SU-DHL-6 (cell line): Measurements from ENCODE around the gene ARFGAP3.

Experiments used
- H2AFZ ChIP-seq: fragments of 200-600 bp; sonication (generic); 2 replicates; pipeline ENCODE4 v1.6.1; 2014; ENCODE audit warnings: low read depth, mild to moderate bottlenecking, moderate library complexity, mixed read lengths, antibody characterized with exemption, low read length; ENCODE audit not compliant: severe bottlenecking
- H3F3A ChIP-seq: fragments of 200-600 bp; shearing (Covaris generic); 2 replicates; pipeline ENCODE4 v1.6.0; 2016; ENCODE audit warnings: antibody characterized with exemption, mild to moderate bottlenecking; ENCODE audit not compliant: insufficient read depth
- H3K27ac ChIP-seq: fragments of 200-600 bp; sonication (generic); 2 replicates; pipeline ENCODE4 v1.5.1; 2016; ENCODE audit warnings: low read depth, mild to moderate bottlenecking, low read length, moderate library complexity, mixed read lengths
- H3K27me3 ChIP-seq: fragments of 200-600 bp; sonication (generic), shearing (Covaris generic); 2 replicates; pipeline ENCODE4 v1.6.0; 2014; ENCODE audit warnings: mild to moderate bottlenecking, low read length
- H3K36me3 ChIP-seq: fragments of 200-600 bp; sonication (generic); 2 replicates; pipeline ENCODE4 v1.6.1; 2014; ENCODE audit warnings: mild to moderate bottlenecking, low read length, mixed read lengths
- H3K4me2 ChIP-seq: fragments of 300-600, 200-600 bp; shearing (Covaris generic), sonication (generic); 2 replicates; pipeline ENCODE4 v1.6.0; 2014; ENCODE audit warnings: low read length, low read depth, mild to moderate bottlenecking; ENCODE audit not compliant: poor library complexity, severe bottlenecking
- H3K4me3 ChIP-seq: fragments of 200-600 bp; sonication (generic); 2 replicates; pipeline ENCODE4 v1.5.1; 2014; ENCODE audit warnings: antibody characterized with exemption, low read length, mild to moderate bottlenecking, mixed read lengths; ENCODE audit not compliant: insufficient read depth, poor library complexity, severe bottlenecking
- H3K79me2 ChIP-seq: fragments of 200-600 bp; sonication (generic); 2 replicates; pipeline ENCODE4 v1.6.1; 2014; ENCODE audit warnings: mild to moderate bottlenecking, low read length, moderate library complexity; ENCODE audit not compliant: insufficient read depth
- H3K9ac ChIP-seq: fragments of 200-600 bp; sonication (generic); 2 replicates; pipeline ENCODE4 v1.7.0; 2014; ENCODE audit warnings: mild to moderate bottlenecking, low read length
- H3K9me2 ChIP-seq: fragments of 200-600 bp; sonication (generic); replicated peaks from 2 replicates; pipeline ENCODE4 v1.6.1; 2014; ENCODE audit warnings: low read length; ENCODE audit not compliant: insufficient read depth
- H3K9me3 ChIP-seq: fragments of 200-600 bp; sonication (generic); 2 replicates; pipeline ENCODE4 v1.6.1; 2014; ENCODE audit warnings: low read length, mixed read lengths; ENCODE audit not compliant: insufficient read depth
- H4K20me1 ChIP-seq: fragments of 200-600 bp; sonication (generic); 2 replicates; pipeline ENCODE4 v1.6.1; 2014; ENCODE audit warnings: low read depth, mild to moderate bottlenecking, antibody characterized with exemption, low read length, moderate library complexity, mixed read lengths
- EZH2phosphoT487 ChIP-seq: fragments of 200-600 bp; sonication (generic), shearing (Covaris generic); conservative IDR thresholded peaks from 2 replicates; pipeline ENCODE4 v1.6.1; 2018; ENCODE audit warnings: mild to moderate bottlenecking, antibody characterized with exemption, low read length, moderate library complexity, mixed read lengths
- TF ChIP-seq, protein P1 (sequence below): fragments of 200-600 bp; sonication (generic); IDR thresholded peaks from one replicate; pipeline ENCODE4 v1.5.1; 2017; ENCODE audit warnings: antibody characterized with exemption, mild to moderate bottlenecking, low read length, moderate library complexity; ENCODE audit not compliant: insufficient read depth, poor library complexity, severe bottlenecking

Gene ARFGAP3

DNA sequence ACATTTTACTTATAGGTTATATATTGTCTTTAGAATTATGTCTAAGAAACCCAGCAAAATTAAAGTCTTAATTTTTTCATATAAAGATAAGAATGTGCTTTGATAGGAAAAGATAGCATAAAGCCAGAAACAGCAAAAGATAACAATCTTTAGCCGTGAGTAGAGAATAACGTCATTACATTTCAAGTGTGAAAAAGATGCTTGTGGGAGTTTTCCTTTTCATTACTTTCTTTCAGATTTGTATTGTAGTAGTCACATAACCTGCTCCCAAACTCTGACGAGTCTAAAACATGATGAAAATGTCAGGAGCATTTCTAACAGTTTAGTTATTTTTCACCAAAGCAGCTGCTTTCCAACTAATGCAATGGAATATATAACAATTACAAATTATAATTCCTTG lies 31.3 kb downstream of the ARFGAP3 start:
- no peaks in the 10 kb centered on the region; the same call in 1 of the 2 replicates for H3K36me3 ChIP-seq
- no peak overlapping the region for H3K27ac ChIP-seq
- no peak overlapping the region for H3K9ac ChIP-seq

GRCh38 chr22:42821386-42821785 lies 35.7 kb downstream of the ARFGAP3 start:
- Histone ChIP-seq H3K79me2 (no peaks in the 10 kb centered on the region), H2AFZ (no peak overlapping the region), H3K27me3 (no peaks in the 10 kb centered on the region), H4K20me1 (no peaks in the 10 kb centered on the region), H3F3A (no peaks in the 10 kb centered on the region), H3K36me3 (no peaks in the 10 kb centered on the region; the same call in 1 of the 2 replicates), H3K9me2 (no peaks in the 10 kb centered on the region), H3K9ac (no peak overlapping the region), H3K4me2 (no peak overlapping the region), H3K4me3 (no peak overlapping the region), H3K9me3 (no peaks in the 10 kb centered on the region), H3K27ac (no peak overlapping the region)
- no peak for TF ChIP-seq EZH2phosphoT487

More for the DNA sequence above, 31.3 kb downstream of the ARFGAP3 start:
- TF ChIP-seq EZH2phosphoT487, result no peak
- TF ChIP-seq, protein P1, sequence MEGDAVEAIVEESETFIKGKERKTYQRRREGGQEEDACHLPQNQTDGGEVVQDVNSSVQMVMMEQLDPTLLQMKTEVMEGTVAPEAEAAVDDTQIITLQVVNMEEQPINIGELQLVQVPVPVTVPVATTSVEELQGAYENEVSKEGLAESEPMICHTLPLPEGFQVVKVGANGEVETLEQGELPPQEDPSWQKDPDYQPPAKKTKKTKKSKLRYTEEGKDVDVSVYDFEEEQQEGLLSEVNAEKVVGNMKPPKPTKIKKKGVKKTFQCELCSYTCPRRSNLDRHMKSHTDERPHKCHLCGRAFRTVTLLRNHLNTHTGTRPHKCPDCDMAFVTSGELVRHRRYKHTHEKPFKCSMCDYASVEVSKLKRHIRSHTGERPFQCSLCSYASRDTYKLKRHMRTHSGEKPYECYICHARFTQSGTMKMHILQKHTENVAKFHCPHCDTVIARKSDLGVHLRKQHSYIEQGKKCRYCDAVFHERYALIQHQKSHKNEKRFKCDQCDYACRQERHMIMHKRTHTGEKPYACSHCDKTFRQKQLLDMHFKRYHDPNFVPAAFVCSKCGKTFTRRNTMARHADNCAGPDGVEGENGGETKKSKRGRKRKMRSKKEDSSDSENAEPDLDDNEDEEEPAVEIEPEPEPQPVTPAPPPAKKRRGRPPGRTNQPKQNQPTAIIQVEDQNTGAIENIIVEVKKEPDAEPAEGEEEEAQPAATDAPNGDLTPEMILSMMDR, result no peak
- no peak overlapping the region for H2AFZ ChIP-seq
- no peaks in the 10 kb centered on the region for H3K27me3 ChIP-seq
- H4K20me1 ChIP-seq, result no peaks in the 10 kb centered on the region
- no peaks in the 10 kb centered on the region for H3K9me3 ChIP-seq
- H3K4me3 ChIP-seq, result no peak overlapping the region
- no peaks in the 10 kb centered on the region for H3F3A ChIP-seq
- H3K4me2 ChIP-seq, result no peak overlapping the region
- no peaks in the 10 kb centered on the region for H3K9me2 ChIP-seq
- H3K79me2 ChIP-seq, result no peaks in the 10 kb centered on the region

GRCh38 chr22:42820045-42820763 lies 36.9 kb downstream of the ARFGAP3 start:
- H3K9ac ChIP-seq, result no peak overlapping the region
- H3K79me2 ChIP-seq, result no peaks in the 10 kb centered on the region
- no peak overlapping the region for H3K27ac ChIP-seq
- H4K20me1 ChIP-seq, result no peaks in the 10 kb centered on the region
- no peaks in the 10 kb centered on the region for H3F3A ChIP-seq
- no peak overlapping the region for H2AFZ ChIP-seq
- TF ChIP-seq EZH2phosphoT487, result no peak
- TF ChIP-seq, protein P1, result no peak
- H3K27me3 ChIP-seq, result no peaks in the 10 kb centered on the region
- H3K9me3 ChIP-seq, result no peaks in the 10 kb centered on the region
- no peak overlapping the region for H3K4me3 ChIP-seq
- no peaks in the 10 kb centered on the region; the same call in 1 of the 2 replicates for H3K36me3 ChIP-seq
- no peaks in the 10 kb centered on the region for H3K9me2 ChIP-seq
- no peak overlapping the region for H3K4me2 ChIP-seq

DNA sequence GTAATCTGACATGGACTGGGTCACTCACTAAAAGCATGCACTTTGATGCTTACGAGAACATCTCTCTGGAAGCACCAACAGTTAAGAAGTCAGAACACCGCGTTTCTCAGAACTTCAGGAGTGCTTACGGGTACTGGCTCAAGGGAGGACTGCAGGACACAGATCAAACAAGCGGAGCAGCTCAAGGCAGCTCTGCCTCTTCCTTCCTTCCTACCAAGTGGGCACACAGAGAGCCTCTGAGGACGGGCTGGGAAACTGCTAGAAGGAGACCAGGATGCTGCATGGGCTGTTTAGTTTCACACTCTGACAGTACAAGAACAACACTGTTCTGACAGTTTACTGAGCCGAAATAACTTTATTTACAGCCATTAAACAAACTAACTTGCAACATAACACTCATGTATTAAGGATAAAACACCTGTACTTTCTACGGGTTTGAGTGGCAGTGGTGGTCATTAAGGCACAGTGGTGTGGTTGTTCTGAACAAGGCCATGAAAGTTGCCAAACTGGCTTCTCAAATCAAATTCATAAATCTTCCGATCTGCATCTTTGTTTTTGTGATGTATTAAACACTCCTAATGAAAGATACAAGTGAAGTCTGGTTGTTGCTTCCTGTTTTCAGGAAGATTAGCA lies 37.5 kb downstream of the ARFGAP3 start:
- no peak overlapping the region for H3K9ac ChIP-seq
- H3K4me3 ChIP-seq, result no peak overlapping the region
- no peak for TF ChIP-seq EZH2phosphoT487
- TF ChIP-seq, protein P1, result no peak
- no peak overlapping the region for H3K27ac ChIP-seq
- H3K9me2 ChIP-seq, result no peaks in the 10 kb centered on the region
- no peak overlapping the region for H3K4me2 ChIP-seq
- H4K20me1 ChIP-seq, result no peaks in the 10 kb centered on the region
- H3K79me2 ChIP-seq, result no peaks in the 10 kb centered on the region
- no peaks in the 10 kb centered on the region for H3K27me3 ChIP-seq
- H2AFZ ChIP-seq, result no peak overlapping the region
- no peaks in the 10 kb centered on the region for H3K9me3 ChIP-seq
- no peaks in the 10 kb centered on the region; the same call in 1 of the 2 replicates for H3K36me3 ChIP-seq
- no peaks in the 10 kb centered on the region for H3F3A ChIP-seq
